Endodermal cell (in vitro differentiated cells): ENCODE data around the gene HTR1A. TPM values are rescaled to one million over a fixed set of nuclear protein-coding genes. Genes with fewer than 3 reads are reported as not detected.

ENCODE experiments used
- DNase-seq: peaks from one replicate; pipeline ENCODE4 v3.0.0-alpha.2; 2017
- H3K27ac ChIP-seq: 2 replicates; pipeline ENCODE4 v1.5.1; 2013; ENCODE audit warnings: mild to moderate bottlenecking, low read depth, low read length, moderate library complexity
- H3K27me3 ChIP-seq: 2 replicates; pipeline ENCODE4 v1.6.1; 2013; ENCODE audit warnings: mild to moderate bottlenecking, low read length, moderate library complexity; ENCODE audit not compliant: insufficient read depth, control insufficient read depth, poor library complexity, severe bottlenecking
- H3K36me3 ChIP-seq: 2 replicates; pipeline ENCODE4 v1.7.0; 2013; ENCODE audit warnings: mild to moderate bottlenecking, low read length, moderate library complexity; ENCODE audit not compliant: control insufficient read depth, insufficient read depth
- H3K4me1 ChIP-seq: one replicate; pipeline ENCODE4 v1.7.0; 2013; ENCODE audit warnings: low read length; ENCODE audit not compliant: control insufficient read depth, insufficient read depth
- H3K4me3 ChIP-seq: 2 replicates; pipeline ENCODE4 v1.5.1; 2013; ENCODE audit warnings: mild to moderate bottlenecking, low read length, moderate library complexity
- H3K9ac ChIP-seq: 2 replicates; pipeline ENCODE4 v1.6.1; 2013; ENCODE audit warnings: mild to moderate bottlenecking, low read length, moderate library complexity; ENCODE audit not compliant: poor library complexity, severe bottlenecking; ENCODE audit errors: extremely low read depth
- H3K9me3 ChIP-seq: 2 replicates; pipeline ENCODE4 v1.6.1; 2013; ENCODE audit warnings: mild to moderate bottlenecking, low read length, moderate library complexity; ENCODE audit not compliant: control insufficient read depth
- H3K27ac Mint-ChIP-seq: 2 replicates; pipeline ENCODE4 v1.8.0; 2020; ENCODE audit warnings: mixed read lengths
- H3K27me3 Mint-ChIP-seq: 2 replicates; pipeline ENCODE4 v1.8.0; 2021; ENCODE audit warnings: mild to moderate bottlenecking, mixed read lengths; ENCODE audit not compliant: insufficient read depth
- H3K36me3 Mint-ChIP-seq: 2 replicates; pipeline ENCODE4 v1.8.0; 2020; ENCODE audit warnings: low read depth, mixed read lengths
- H3K4me1 Mint-ChIP-seq: 2 replicates; pipeline ENCODE4 v1.8.0; 2020; ENCODE audit warnings: mixed read lengths
- H3K4me3 Mint-ChIP-seq: 2 replicates; pipeline ENCODE4 v1.8.0; 2020; ENCODE audit warnings: mild to moderate bottlenecking, moderate library complexity, mixed read lengths
- H3K9me3 Mint-ChIP-seq: 2 replicates; pipeline ENCODE4 v1.8.0; 2020; ENCODE audit warnings: mild to moderate bottlenecking, mixed read lengths
- WGBS, 2 experiments: methylation state at CpG; one replicate each; pipeline versions ENCODE4 v1.1.5 to v1.1.7; 2013; ENCODE audit warnings: missing lambda C conversion rate in 2 of 2, mixed read lengths in 1 of 2; ENCODE audit not compliant: insufficient coverage in 1 of 2, insufficient read length in 1 of 2; 5-methylcytosine and 5-hydroxymethylcytosine counted together
- total RNA-seq, 2 donors: library from RNA; stranded (reverse); fragmentation: NEBNext Ultra II Directional in 1 of 2; extraction: Animal tissue kit (Norgen Biotek cat#: 25700) in 1 of 2; gene quantifications; 2 replicates in 1 of 2; 3 replicates in 1 of 2; pipeline ENCODE4 v1.2.1, GENCODE V29; 2021
- TF ChIP-seq, protein P1 (sequence below): fragments of 200-600 bp; sonication (generic); conservative IDR thresholded peaks from 2 replicates; pipeline ENCODE4 v1.5.0; 2021; ENCODE audit warnings: antibody characterized with exemption, mild to moderate bottlenecking

HTR1A gene
- total RNA-seq, 2 donors from 2014 or later = not detected

DNA sequence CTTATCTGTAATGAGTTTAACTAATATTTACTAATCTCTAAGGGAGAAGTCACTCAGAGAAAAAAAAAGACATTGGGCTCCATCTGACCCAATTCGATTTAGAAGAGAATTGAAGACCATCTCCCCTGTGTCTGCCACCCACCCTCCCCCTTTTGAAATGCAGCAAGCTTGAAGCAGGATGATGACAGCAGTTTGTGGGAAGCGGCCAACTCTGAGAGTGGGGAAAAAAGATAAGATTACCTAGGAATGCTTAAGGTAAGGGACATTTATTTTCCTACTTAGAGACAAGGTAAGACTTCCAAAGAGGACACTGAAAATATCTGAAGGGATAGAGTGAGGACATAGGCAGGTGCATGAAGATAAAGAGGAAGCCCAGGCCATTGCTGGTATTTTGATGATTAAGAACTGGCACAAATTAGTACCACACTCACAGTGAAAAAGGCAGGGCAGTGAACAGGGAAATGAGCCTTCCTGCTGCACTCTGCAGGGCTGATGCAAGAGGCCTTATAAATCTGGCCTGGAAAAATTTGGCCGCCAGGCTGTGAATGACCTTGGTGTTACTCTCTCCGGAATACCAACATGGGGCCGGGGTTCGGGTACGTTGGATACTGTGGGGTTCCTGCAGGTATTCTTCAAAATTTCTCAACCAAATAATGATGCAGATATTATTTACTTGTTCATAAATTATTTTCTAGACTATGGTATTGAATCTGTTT lies 42.3 kb downstream of the HTR1A start:
- Histone ChIP-seq H3K9me3 (no peaks in the 10 kb centered on the region), H3K27ac (no peak overlapping the region), H3K4me3 (no peak overlapping the region), H3K36me3 (no peaks in the 10 kb centered on the region), H3K9ac (no peak overlapping the region), H3K4me1 (no peaks in the 10 kb centered on the region), H3K27me3 (no peaks in the 10 kb centered on the region)
- Mint-ChIP-seq H3K9me3 (no peaks in the 10 kb centered on the region), H3K27me3 (no peaks in the 10 kb centered on the region), H3K4me1 (peaks cover 6% of the 10 kb centered on the region), H3K36me3 (no peaks in the 10 kb centered on the region), H3K27ac (no peak overlapping the region), H3K4me3 (no peak overlapping the region)
- no peak for DNase-seq
- TF ChIP-seq, protein P1, sequence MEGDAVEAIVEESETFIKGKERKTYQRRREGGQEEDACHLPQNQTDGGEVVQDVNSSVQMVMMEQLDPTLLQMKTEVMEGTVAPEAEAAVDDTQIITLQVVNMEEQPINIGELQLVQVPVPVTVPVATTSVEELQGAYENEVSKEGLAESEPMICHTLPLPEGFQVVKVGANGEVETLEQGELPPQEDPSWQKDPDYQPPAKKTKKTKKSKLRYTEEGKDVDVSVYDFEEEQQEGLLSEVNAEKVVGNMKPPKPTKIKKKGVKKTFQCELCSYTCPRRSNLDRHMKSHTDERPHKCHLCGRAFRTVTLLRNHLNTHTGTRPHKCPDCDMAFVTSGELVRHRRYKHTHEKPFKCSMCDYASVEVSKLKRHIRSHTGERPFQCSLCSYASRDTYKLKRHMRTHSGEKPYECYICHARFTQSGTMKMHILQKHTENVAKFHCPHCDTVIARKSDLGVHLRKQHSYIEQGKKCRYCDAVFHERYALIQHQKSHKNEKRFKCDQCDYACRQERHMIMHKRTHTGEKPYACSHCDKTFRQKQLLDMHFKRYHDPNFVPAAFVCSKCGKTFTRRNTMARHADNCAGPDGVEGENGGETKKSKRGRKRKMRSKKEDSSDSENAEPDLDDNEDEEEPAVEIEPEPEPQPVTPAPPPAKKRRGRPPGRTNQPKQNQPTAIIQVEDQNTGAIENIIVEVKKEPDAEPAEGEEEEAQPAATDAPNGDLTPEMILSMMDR = no peak
- 75 to 87% methylated on average over 1 to 7 of the region's 7 CpGs for WGBS, 2 experiments

DNA sequence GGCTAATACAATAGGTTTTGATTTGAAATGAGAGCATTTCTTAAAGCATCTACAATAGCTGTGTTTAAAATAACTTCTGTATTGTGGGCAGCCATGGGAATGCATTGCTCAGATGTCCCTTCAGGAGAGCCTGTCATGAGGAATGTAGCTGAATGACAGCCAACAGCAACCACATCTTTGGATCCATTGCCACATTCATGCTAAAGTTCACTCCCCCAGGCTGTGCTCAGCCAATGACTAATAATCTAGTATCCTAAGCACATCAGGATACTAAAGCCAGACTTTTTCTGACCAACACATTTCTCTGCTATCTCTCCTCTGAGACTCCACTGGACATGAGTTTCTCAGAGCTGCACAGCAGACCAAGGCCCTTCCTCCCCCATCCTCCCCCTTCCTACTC lies 45.5 kb downstream of the HTR1A start:
- peaks cover 5% of the 10 kb centered on the region for H3K9me3 Mint-ChIP-seq
- no peak overlapping the region for H3K4me3 Mint-ChIP-seq
- no peak for DNase-seq
- no peaks in the 10 kb centered on the region for H3K27me3 ChIP-seq
- H3K9ac ChIP-seq = no peak overlapping the region
- H3K36me3 ChIP-seq = no peaks in the 10 kb centered on the region
- H3K27ac Mint-ChIP-seq = no peak overlapping the region
- H3K4me3 ChIP-seq = no peak overlapping the region
- peaks cover 6% of the 10 kb centered on the region for H3K4me1 Mint-ChIP-seq
- no peak overlapping the region for H3K27ac ChIP-seq
- TF ChIP-seq, protein P1 = no peak
- no peaks in the 10 kb centered on the region for H3K4me1 ChIP-seq
- H3K36me3 Mint-ChIP-seq = no peaks in the 10 kb centered on the region
- H3K27me3 Mint-ChIP-seq = no peaks in the 10 kb centered on the region
- H3K9me3 ChIP-seq = peaks cover 5% of the 10 kb centered on the region

DNA sequence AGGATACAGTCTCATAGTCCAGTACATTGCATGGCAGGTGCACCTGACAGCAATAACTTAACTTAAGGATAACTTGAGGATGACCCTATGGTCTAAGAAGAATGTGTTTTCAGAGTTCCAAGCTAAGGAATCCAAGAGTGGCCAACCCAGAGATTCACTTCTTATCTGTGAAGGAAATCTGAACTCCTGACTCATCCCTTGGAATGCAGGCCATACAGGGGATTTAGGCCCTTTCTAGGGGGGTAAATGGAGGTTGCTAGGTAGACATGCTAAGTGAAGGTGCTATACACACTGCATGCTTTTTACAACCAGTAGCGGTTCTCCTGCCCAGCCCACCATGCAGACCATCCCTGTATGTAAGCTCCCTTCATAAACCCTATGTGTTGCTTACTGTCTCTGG lies 50.4 kb downstream of the HTR1A start:
- H3K9me3 ChIP-seq = peaks cover 5% of the 10 kb centered on the region
- TF ChIP-seq, protein P1 = no peak
- H3K4me3 Mint-ChIP-seq = no peak overlapping the region
- 84% methylated on average over 1 of the region's 1 CpG; no CpG with 5 or more reads in 1 of the 2 experiments for WGBS, 2 experiments
- no peaks in the 10 kb centered on the region for H3K27me3 ChIP-seq
- H3K9ac ChIP-seq = no peak overlapping the region
- H3K27ac ChIP-seq = no peak overlapping the region
- H3K4me1 ChIP-seq = no peaks in the 10 kb centered on the region
- H3K4me1 Mint-ChIP-seq = no peaks in the 10 kb centered on the region
- no peaks in the 10 kb centered on the region for H3K36me3 ChIP-seq
- no peak overlapping the region for H3K27ac Mint-ChIP-seq
- no peak for DNase-seq
- no peak overlapping the region for H3K4me3 ChIP-seq
- peaks cover 5% of the 10 kb centered on the region for H3K9me3 Mint-ChIP-seq
- no peaks in the 10 kb centered on the region for H3K27me3 Mint-ChIP-seq
- H3K36me3 Mint-ChIP-seq = no peaks in the 10 kb centered on the region

Other genes starting within 250 kb of the HTR1A start
- 1 to 10 TPM; 5.3 to 8.0 TPM for gene RNF180, start 203.4 kb upstream of the HTR1A start, total RNA-seq